DOHH2 (cell line): ENCODE measurements around the gene AMZ2.

ENCODE experiments used
- H3F3A ChIP-seq: fragments of 200-600 bp; sonication (generic), shearing (Covaris generic); 2 replicates; pipeline ENCODE4 v1.6.0; 2016; ENCODE audit warnings: antibody characterized with exemption, mild to moderate bottlenecking; ENCODE audit not compliant: control insufficient read depth, insufficient read depth
- H3K27ac ChIP-seq: fragments of 200-600 bp; sonication (generic); 2 replicates; pipeline ENCODE4 v1.5.1; 2014; ENCODE audit warnings: low read depth, mild to moderate bottlenecking, low read length, moderate library complexity
- H3K27me3 ChIP-seq: fragments of 200-600 bp; sonication (generic); 2 replicates; pipeline ENCODE4 v1.6.1; 2014; ENCODE audit warnings: mild to moderate bottlenecking, low read length, mixed read lengths; ENCODE audit not compliant: control insufficient read depth
- H3K36me3 ChIP-seq: fragments of 200-600 bp; sonication (generic); 2 replicates; pipeline ENCODE4 v1.6.1; 2014; ENCODE audit warnings: mild to moderate bottlenecking, low read length, moderate library complexity, mixed read lengths; ENCODE audit not compliant: control insufficient read depth
- H3K4me1 ChIP-seq: fragments of 200-600 bp; sonication (generic); 2 replicates; pipeline ENCODE4 v1.6.1; 2014; ENCODE audit warnings: mild to moderate bottlenecking, low read length, mixed read lengths; ENCODE audit not compliant: control insufficient read depth
- H3K4me2 ChIP-seq: fragments of 200-600 bp; sonication (generic); 2 replicates; pipeline ENCODE4 v1.6.0; 2014; ENCODE audit warnings: mild to moderate bottlenecking, low read length, moderate library complexity
- H3K4me3 ChIP-seq: fragments of 200-600 bp; sonication (generic); 2 replicates; pipeline ENCODE4 v1.5.1; 2014; ENCODE audit warnings: mild to moderate bottlenecking, low read length, mixed read lengths
- H3K79me2 ChIP-seq: fragments of 200-600 bp; sonication (generic); 2 replicates; pipeline ENCODE4 v1.6.1; 2014; ENCODE audit warnings: mild to moderate bottlenecking, low read length, mixed read lengths; ENCODE audit not compliant: control insufficient read depth
- H3K9me2 ChIP-seq: fragments of 200-600 bp; sonication (generic); replicated peaks from 2 replicates; pipeline ENCODE4 v1.6.1; 2014; ENCODE audit warnings: mild to moderate bottlenecking, low read length, mixed read lengths; ENCODE audit not compliant: control insufficient read depth
- H3K9me3 ChIP-seq: fragments of 200-600 bp; sonication (generic); 2 replicates; pipeline ENCODE4 v1.6.1; 2014; ENCODE audit warnings: antibody characterized with exemption, low read length, mixed read lengths; ENCODE audit not compliant: control insufficient read depth, insufficient read depth
- H4K20me1 ChIP-seq: fragments of 200-600 bp; sonication (generic); 2 replicates; pipeline ENCODE4 v1.6.0; 2014; ENCODE audit warnings: low read depth, mild to moderate bottlenecking, antibody characterized with exemption, low read length, moderate library complexity; ENCODE audit not compliant: control insufficient read depth, insufficient read depth
- CTCF ChIP-seq: fragments of 200-600 bp; sonication (generic); IDR thresholded peaks from one replicate; pipeline ENCODE4 v1.5.1; 2014; ENCODE audit warnings: antibody characterized with exemption, mild to moderate bottlenecking, low read depth, low read length; ENCODE audit not compliant: poor library complexity, severe bottlenecking
- EZH2phosphoT487 ChIP-seq: fragments of 200-600 bp; sonication (generic); IDR thresholded peaks from 2 replicates; pipeline ENCODE4 v1.6.1; 2017; ENCODE audit warnings: borderline replicate concordance, mild to moderate bottlenecking, antibody characterized with exemption, low read length, moderate library complexity, mixed read lengths

The AMZ2 gene

GRCh38 chr17:68289936-68290267, 42.1 kb downstream of the AMZ2 start:
- H3K4me1 ChIP-seq: peaks cover 53% of the 10 kb centered on the region
- H3K4me3 ChIP-seq: peak overlapping the region; percentile 97
- peak overlapping the region; percentile 97 for H3K27ac ChIP-seq
- H3K79me2 ChIP-seq: peaks cover 77% of the 10 kb centered on the region
- no peaks in the 10 kb centered on the region for H4K20me1 ChIP-seq
- H3F3A ChIP-seq: peaks cover 24% of the 10 kb centered on the region
- H3K36me3 ChIP-seq: peaks cover 42% of the 10 kb centered on the region
- no peaks in the 10 kb centered on the region for H3K9me3 ChIP-seq
- peak overlapping the region; percentile 89 for H3K4me2 ChIP-seq
- no peaks in the 10 kb centered on the region for H3K9me2 ChIP-seq
- H3K27me3 ChIP-seq: no peaks in the 10 kb centered on the region
- TF ChIP-seq EZH2phosphoT487 (no peak), CTCF (no peak)

GRCh38 chr17:68290268-68290954, 42.6 kb downstream of the AMZ2 start:
- Histone ChIP-seq H3K4me1 (peaks cover 48% of the 10 kb centered on the region), H3F3A (peaks cover 24% of the 10 kb centered on the region), H3K9me2 (no peaks in the 10 kb centered on the region), H3K27me3 (no peaks in the 10 kb centered on the region), H3K36me3 (peaks cover 36% of the 10 kb centered on the region), H3K9me3 (no peaks in the 10 kb centered on the region), H3K4me3 (peak overlapping the region; percentile 97), H3K4me2 (peak overlapping the region; percentile 89), H3K27ac (peak overlapping the region; percentile 97), H3K79me2 (peaks cover 72% of the 10 kb centered on the region), H4K20me1 (no peaks in the 10 kb centered on the region)
- TF ChIP-seq CTCF (no peak), EZH2phosphoT487 (no peak)

- Histone ChIP-seq H3K9me3 (no peaks in the 10 kb centered on the region), H3K9me2 (no peaks in the 10 kb centered on the region), H3K4me2 (peak within 1 kb of the TSS; percentile 89), H3K4me3 (peak within 1 kb of the TSS; percentile 97), H3K27ac (peak within 1 kb of the TSS; percentile 97), H3F3A (peaks cover 24% of the 10 kb centered on the region), H3K36me3 (peaks cover 32% of the 10 kb centered on the region), H3K4me1 (peaks cover 47% of the 10 kb centered on the region), H3K79me2 (peaks cover 64% of the 10 kb centered on the region), H4K20me1 (no peaks in the 10 kb centered on the region), H3K27me3 (no peaks in the 10 kb centered on the region)
- TF ChIP-seq CTCF: no peak
- no peak for TF ChIP-seq EZH2phosphoT487
Measured at GRCh38 chr17:68290955-68291835, 43.4 kb downstream of the AMZ2 start, which contains the start of the genes ARSG and SLC16A6. ARSG (plus strand) TSS chr17:68291495; CDS start chr17:68307494, 15,999 bp downstream. SLC16A6 (minus strand) TSS chr17:68291127; CDS start chr17:68278320, 12,807 bp downstream.
